GM18526 (cell line): ENCODE data around the gene DLGAP1.

Experiments used
- POLR2A ChIP-seq: IDR thresholded peaks from 3 replicates; pipeline ENCODE4 v1.6.1; 2011; ENCODE audit not compliant: insufficient read length; ENCODE audit errors: extremely low read depth

The DLGAP1 gene

GRCh38 chr18:3447068-3447894 is 1007.8 kb downstream of the DLGAP1 start:
- no peak for TF ChIP-seq POLR2A
